ENCODE results near the gene GSE1.
A peak's percentile ranks its signal among the peaks of the same experiment; 100 is the strongest.

The GSE1 gene

GRCh38 chr16:85649411-85650134, 36.5 kb downstream of the GSE1 start:
- no peak for DNase-seq (ENCODE audit: low read depth)

DNA sequence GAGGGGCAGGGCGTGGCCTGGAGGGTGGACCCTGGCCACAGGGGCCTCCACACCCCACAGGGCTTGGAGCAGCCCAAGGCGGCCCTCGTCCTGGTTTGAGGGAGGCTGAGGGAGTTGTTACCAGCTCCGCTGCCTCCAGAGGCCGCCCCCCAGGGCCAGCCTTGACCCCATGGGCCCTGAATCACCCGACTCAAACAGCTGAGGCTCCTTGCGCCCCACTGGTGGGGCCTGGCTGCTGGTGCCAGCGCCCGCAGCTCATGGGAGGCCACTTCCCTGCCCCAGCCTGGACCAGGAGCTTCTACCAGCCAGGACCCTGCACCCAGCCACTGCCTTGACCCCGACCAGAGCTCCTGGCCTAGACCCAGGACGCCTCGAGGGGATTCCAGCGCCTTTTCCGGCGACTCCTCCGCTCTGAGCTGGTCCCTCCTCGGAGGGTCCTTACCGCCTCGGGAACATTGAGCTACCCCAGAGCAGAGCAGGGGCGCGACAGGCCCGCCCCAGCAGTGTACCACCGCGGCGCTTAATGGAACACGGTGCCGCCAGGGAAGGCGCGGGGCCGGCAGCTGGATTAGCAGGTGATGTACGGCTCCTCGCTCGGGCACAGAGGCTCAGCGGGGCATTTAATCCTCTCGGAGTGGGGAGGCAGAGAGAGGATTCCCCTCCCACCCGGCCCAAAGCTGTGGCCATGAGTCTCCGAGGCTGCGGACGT, 37.2 kb downstream of the GSE1 start:
- DNase-seq (ENCODE audit: low read depth), result no peak

GRCh38 chr16:85650844-85651628, 37.9 kb downstream of the GSE1 start:
- no peak for DNase-seq (ENCODE audit: low read depth)

DNA sequence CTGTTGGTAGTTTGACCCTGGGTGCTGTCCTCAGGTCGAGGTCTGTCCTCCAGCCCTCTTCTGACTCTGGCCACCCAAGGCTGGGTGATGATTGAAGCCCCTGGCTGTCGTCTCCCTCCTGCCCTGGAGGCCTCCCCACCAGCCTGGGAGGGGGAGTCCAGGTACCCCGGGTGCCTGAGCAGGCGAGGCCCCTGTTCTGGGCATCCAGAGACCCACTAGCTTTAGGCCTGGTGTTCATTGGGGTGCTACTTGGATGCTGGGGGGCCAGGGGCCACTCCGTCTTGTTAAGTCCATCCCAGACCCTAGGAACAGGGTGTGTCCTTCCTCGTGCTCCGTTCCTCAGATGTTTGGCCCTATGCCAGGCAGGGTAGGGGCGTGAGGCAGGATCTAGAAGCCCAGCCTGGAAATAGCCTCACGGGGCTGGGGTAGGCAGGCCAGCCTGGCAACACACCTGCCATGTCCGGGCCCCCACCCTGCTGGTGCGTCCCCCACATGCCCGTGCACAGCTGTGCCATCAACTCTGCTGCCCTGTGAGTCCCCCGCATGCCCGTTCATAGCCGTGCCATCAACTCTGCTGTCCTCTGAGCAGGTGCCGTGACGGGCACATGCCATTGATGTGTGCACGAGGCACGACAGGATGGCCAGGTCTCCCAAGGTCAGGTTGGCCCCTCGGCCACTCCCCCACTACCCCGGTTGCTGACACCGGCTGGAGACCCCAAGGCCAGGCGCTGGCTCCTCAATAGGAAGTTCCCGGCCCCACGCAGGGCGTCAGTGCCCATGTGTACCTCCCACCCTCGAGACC, 38.7 kb downstream of the GSE1 start:
- DNase-seq (ENCODE audit: low read depth), result no peak

DNA sequence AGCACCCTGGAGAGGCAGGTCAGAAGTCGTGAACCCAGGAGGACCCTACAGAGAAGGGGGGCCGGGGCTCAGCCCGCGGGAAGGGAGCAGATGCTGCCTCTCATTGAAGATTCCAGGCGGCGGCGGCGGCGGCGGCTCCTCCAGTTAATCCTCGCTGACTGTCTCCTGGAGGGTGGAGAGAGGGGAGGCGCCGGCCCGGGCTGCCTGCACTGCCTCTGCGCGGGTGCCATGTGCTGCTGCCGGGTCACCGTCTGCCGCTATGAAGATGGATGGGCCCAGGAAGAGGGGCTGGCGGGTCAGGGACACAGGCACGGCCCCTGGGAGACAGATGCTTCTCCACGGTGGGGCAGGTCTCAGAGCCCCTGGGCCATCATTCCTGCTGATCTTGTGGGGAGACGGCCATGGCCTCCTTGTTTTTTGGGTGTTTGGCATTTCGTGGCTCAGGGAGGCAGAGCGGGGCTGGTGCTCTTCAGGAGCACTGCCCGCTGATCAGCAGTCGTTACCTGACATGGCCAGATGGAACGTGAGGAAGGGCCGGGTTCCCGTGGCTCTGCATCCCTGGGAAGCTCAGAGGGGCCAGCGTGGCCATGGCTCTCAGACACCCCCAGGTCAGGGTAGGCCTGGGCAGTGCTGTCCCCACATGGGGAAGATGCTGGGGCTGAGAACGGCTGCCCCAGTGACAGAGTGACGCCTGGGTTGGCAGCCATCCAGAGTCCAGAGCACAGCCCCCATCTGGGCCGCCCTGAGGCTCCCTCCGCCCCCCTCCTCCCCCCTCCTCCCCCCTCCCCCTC, 39.5 kb downstream of the GSE1 start:
- no peak for DNase-seq (ENCODE audit: low read depth)

- no peak for DNase-seq (ENCODE audit: low read depth)
Observed at GRCh38 chr16:85653290-85653891, 40.3 kb downstream of the GSE1 start.

DNA sequence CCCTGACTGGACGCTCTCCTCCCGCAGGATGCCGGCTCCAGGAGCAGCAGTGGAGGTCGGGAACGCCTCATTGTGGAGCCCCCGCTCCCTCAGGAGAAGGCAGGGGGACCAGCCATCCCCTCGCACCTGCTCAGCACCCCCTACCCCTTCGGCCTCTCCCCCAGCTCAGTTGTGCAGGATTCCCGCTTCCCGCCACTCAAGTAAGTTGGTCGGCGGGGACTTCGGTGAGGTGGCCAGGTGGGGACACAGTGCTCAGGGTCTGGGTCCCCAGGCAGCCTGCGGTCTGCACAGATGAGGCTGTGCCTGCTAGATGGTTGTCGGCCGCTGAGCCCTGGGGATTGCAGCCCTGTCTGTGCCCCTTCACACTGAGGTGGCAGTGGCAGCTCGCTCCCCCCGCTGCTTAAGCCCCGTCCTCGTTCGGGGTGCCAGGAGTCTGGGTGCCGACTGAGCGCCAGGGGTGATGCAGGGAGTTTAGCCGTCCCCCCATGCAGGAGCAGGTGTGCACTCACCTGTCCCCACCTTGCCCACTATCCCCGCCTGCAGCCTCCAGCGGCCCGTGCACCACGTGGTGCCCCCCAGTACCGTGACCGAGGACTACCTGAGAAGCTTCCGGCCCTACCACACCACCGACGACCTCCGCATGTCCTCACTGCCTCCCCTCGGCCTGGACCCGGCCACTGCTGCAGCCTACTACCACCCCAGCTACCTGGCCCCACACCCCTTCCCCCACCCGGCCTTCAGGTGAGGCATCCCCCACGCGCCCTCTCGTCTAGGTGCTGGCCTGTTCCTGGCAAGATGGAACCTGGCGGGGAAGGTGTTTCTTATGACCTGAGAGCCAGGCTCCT, 41.4 kb downstream of the GSE1 start:
- DNase-seq (ENCODE audit: low read depth), result no peak

DNA sequence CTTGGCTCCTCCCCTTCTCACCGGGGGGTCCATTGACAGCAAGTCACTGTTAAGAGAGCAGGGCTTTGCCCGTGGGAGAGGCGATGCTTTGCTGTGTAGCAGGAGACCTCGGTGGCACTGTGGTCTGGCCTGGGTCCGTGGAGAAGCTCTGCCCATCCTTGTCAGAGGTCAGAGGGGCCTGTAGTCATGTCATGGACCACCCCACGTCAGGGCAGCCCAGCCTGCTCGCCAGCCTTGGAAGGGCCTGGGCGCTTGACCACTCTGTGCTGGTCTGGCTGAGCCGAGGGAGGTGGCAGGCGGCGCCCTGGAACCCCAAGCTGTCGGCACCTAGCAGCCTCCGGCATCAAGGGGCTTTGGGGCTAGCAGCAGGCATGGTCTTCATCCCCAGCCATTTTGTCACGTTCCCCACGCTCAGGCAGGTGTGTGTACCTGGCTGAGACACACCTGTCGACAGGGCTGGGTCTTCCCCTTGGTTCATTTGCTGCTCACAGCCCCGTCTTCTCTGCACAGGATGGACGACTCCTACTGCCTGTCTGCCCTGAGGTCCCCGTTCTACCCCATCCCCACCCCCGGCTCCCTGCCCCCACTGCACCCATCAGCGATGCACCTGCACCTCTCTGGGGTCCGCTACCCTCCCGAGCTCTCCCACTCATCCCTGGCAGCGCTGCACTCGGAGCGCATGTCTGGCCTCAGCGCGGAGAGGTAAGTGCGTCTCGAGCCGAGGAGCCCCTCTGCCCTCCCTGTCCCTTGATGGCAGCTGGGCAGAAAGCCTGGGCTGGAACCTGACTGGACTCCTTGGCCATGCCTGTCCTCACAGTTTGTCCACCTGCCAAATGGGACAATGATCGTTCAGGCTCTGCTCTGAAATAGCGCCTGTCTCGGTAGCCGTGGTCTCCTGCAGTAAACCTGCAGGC, 42.4 kb downstream of the GSE1 start:
- DNase-seq (ENCODE audit: low read depth), result no peak

DNA sequence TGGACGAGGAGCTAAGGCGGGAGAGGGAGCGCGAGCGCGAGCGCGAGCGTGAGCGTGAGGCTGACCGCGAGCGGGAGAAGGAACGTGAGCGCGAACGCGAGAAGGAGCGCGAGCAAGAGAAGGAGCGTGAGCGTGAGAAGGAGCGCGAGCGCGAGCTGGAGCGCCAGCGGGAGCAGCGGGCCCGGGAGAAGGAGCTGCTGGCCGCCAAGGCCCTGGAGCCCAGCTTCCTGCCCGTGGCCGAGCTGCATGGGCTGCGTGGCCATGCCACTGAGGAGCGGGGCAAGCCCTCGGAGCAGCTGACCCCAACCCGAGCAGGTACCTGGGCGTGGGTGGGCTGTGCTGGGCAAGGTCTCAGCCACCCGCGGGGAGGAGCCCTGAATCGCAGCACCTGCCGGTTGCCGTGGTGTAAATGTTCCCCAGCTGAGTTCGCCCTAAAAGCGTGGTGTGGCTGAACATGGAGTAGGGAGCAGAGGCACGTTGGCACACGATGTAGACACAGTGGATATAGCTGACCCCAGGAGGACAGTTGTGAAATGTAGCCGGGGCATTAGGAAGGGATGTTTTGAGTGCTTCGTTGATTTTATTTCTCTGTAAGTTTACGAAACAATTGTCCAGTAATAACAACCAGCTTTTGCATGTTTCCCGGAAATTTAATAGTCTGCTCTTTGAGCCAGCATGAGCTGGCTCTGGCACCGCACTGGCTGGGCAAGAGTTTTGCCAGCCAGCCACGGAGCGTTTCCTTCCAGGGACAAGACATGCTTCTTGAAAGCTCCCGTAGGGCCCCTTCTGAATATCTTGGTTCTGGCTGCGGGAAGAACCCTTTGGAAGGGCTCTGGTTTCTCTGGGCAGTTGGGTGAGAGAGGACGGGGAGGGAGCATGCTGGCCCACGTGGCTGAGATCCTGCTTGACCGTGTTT, 43.5 kb downstream of the GSE1 start:
- DNase-seq (ENCODE audit: low read depth), result no peak

DNA sequence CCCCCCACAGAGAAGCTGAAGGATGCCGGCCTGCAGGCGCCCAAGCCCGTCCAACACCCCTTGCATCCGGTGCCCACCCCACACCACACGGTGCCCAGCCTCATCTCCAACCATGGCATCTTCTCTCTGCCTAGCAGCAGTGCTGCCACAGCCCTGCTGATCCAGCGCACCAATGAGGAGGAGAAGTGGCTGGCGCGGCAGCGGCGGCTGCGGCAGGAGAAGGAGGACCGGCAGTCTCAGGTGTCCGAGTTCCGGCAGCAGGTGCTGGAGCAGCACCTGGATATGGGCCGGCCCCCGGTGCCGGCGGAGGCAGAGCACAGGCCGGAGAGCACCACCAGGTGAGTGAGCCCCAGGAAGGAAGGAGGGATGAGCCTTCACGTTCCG, 44.1 kb downstream of the GSE1 start:
- DNase-seq (ENCODE audit: low read depth), result no peak

DNA sequence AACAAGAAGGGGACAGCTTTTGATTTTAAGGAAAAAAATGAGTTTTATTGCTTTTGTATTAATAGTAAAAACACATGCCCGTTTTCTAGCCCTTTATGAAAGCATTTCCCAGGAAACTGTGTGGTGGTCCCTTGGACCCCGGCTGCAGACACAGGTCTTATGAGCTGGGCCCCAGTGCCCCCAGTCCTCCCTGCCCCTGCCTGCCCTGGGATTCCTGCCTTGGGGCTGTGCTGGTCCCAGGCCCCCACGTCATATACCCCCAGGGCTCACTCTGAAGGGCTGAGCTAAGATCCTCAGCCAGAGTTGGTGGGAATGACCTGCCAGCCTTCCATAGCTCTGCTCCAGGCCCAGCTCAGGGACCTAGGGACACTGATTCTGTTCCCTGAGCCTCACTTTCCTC, 44.9 kb downstream of the GSE1 start:
- DNase-seq (ENCODE audit: low read depth), result no peak

DNA sequence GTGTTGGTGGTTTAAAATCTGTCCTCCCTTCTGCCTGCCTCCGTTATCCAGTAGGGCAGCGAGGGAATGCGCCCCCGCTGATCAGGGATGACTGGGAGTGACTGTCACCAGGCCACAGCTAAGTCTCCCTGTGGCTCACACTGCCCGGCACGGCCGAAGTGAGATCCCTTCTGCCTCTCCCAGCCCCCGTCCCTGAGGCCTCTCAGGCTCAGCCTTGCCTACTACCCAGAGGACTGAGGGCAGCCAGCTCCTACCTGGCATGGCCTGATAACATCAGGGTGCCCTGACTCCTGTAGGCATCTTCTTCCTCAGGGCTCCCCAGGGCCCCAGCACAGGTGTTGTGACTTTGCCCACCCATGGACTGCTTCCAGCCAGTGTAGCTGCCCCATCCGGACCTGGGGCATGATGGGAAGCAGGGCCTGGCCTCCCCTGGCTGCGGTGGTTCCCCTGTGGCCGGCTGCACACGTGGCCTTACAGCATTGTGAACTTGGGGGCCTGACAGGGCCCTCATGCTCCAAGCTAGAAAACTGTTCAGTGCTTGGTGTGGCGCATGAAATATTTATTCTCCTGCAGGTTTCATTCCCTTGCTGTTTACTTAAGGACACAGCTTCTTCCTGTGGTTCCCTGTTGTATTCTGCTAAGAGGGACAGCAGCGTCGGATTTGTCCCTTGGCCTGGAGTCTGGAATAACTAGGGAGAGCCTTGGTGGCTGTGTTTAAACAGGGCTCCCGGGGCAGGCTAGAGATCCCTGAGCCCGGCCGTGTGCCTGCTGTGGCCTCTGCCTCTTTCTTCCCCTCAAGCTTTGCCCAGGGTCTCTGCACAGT, 45.6 kb downstream of the GSE1 start:
- DNase-seq (ENCODE audit: low read depth), result no peak

GRCh38 chr16:85659336-85659735, 46.2 kb downstream of the GSE1 start:
- no peak for DNase-seq (ENCODE audit: low read depth)

- peak; percentile 12 for DNase-seq (ENCODE audit: low read depth)
Observed at GRCh38 chr16:85659805-85660511, 46.8 kb downstream of the GSE1 start.

DNA sequence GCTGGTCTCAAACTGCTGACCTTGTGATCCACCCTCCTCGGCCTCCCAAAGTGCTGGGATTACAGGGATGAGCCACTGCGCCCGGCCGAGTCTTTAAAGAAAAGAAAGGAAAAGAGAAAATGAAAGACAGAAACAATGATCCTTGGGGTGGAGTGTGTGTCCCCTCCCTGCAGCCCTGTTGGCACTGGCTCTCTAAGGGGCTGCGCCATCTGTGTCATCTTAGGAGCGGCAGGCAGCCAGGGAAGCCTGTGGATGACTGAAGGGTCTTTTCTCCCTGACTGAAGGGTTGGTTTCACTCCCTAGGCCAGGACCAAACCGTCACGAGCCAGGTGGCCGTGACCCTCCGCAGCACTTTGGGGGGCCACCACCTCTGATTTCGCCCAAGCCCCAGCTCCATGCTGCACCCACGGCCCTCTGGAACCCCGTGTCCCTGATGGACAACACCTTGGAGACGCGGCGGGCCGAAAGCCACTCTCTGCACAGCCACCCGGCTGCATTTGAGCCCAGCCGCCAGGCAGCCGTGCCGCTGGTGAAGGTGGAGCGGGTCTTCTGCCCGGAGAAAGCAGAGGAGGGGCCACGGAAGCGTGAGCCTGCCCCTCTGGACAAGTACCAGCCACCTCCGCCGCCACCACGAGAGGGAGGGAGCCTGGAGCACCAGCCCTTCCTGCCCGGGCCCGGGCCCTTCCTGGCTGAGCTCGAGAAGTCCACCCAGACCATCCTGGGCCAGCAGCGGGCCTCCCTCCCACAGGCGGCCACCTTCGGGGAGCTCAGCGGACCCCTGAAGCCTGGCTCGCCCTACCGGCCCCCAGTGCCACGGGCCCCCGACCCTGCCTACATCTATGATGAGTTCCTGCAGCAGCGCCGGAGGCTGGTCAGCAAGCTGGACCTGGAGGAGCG, 48.0 kb downstream of the GSE1 start:
- DNase-seq (ENCODE audit: low read depth), result no peak

Data from HS-27A (cell line).